DOHH2 (cell line): ENCODE measurements around the gene IER5.

Experiments used
- H3F3A ChIP-seq: fragments of 200-600 bp; sonication (generic), shearing (Covaris generic); 2 replicates; pipeline ENCODE4 v1.6.0; 2016; ENCODE audit warnings: antibody characterized with exemption, mild to moderate bottlenecking; ENCODE audit not compliant: control insufficient read depth, insufficient read depth
- H3K27ac ChIP-seq: fragments of 200-600 bp; sonication (generic); 2 replicates; pipeline ENCODE4 v1.5.1; 2014; ENCODE audit warnings: low read depth, mild to moderate bottlenecking, low read length, moderate library complexity
- H3K27me3 ChIP-seq: fragments of 200-600 bp; sonication (generic); 2 replicates; pipeline ENCODE4 v1.6.1; 2014; ENCODE audit warnings: mild to moderate bottlenecking, low read length, mixed read lengths; ENCODE audit not compliant: control insufficient read depth
- H3K36me3 ChIP-seq: fragments of 200-600 bp; sonication (generic); 2 replicates; pipeline ENCODE4 v1.6.1; 2014; ENCODE audit warnings: mild to moderate bottlenecking, low read length, moderate library complexity, mixed read lengths; ENCODE audit not compliant: control insufficient read depth
- H3K4me1 ChIP-seq: fragments of 200-600 bp; sonication (generic); 2 replicates; pipeline ENCODE4 v1.6.1; 2014; ENCODE audit warnings: mild to moderate bottlenecking, low read length, mixed read lengths; ENCODE audit not compliant: control insufficient read depth
- H3K4me2 ChIP-seq: fragments of 200-600 bp; sonication (generic); 2 replicates; pipeline ENCODE4 v1.6.0; 2014; ENCODE audit warnings: mild to moderate bottlenecking, low read length, moderate library complexity
- H3K4me3 ChIP-seq: fragments of 200-600 bp; sonication (generic); 2 replicates; pipeline ENCODE4 v1.5.1; 2014; ENCODE audit warnings: mild to moderate bottlenecking, low read length, mixed read lengths
- H3K79me2 ChIP-seq: fragments of 200-600 bp; sonication (generic); 2 replicates; pipeline ENCODE4 v1.6.1; 2014; ENCODE audit warnings: mild to moderate bottlenecking, low read length, mixed read lengths; ENCODE audit not compliant: control insufficient read depth
- H3K9me2 ChIP-seq: fragments of 200-600 bp; sonication (generic); replicated peaks from 2 replicates; pipeline ENCODE4 v1.6.1; 2014; ENCODE audit warnings: mild to moderate bottlenecking, low read length, mixed read lengths; ENCODE audit not compliant: control insufficient read depth
- H3K9me3 ChIP-seq: fragments of 200-600 bp; sonication (generic); 2 replicates; pipeline ENCODE4 v1.6.1; 2014; ENCODE audit warnings: antibody characterized with exemption, low read length, mixed read lengths; ENCODE audit not compliant: control insufficient read depth, insufficient read depth
- H4K20me1 ChIP-seq: fragments of 200-600 bp; sonication (generic); 2 replicates; pipeline ENCODE4 v1.6.0; 2014; ENCODE audit warnings: low read depth, mild to moderate bottlenecking, antibody characterized with exemption, low read length, moderate library complexity; ENCODE audit not compliant: control insufficient read depth, insufficient read depth
- CTCF ChIP-seq: fragments of 200-600 bp; sonication (generic); IDR thresholded peaks from one replicate; pipeline ENCODE4 v1.5.1; 2014; ENCODE audit warnings: antibody characterized with exemption, mild to moderate bottlenecking, low read depth, low read length; ENCODE audit not compliant: poor library complexity, severe bottlenecking
- EZH2phosphoT487 ChIP-seq: fragments of 200-600 bp; sonication (generic); IDR thresholded peaks from 2 replicates; pipeline ENCODE4 v1.6.1; 2017; ENCODE audit warnings: borderline replicate concordance, mild to moderate bottlenecking, antibody characterized with exemption, low read length, moderate library complexity, mixed read lengths

Gene IER5

GRCh38 chr1:181141431-181141910 lies 53.0 kb downstream of the IER5 start:
- H3K27ac ChIP-seq, result no peak overlapping the region
- H3K4me2 ChIP-seq, result 0 out of 2 replicates have a peak overlapping the region, but pooled peaks have one; percentile 18
- no peaks in the 10 kb centered on the region for H3K79me2 ChIP-seq
- H3K4me3 ChIP-seq, result no peak overlapping the region
- H3K9me3 ChIP-seq, result no peaks in the 10 kb centered on the region
- H4K20me1 ChIP-seq, result peaks cover 12% of the 10 kb centered on the region
- H3K27me3 ChIP-seq, result peaks cover 36% of the 10 kb centered on the region
- TF ChIP-seq EZH2phosphoT487 (no peak), CTCF (no peak)
- H3F3A ChIP-seq, result no peaks in the 10 kb centered on the region
- H3K4me1 ChIP-seq, result peaks cover 18% of the 10 kb centered on the region
- no peaks in the 10 kb centered on the region for H3K36me3 ChIP-seq
- no peaks in the 10 kb centered on the region for H3K9me2 ChIP-seq
